ENCODE data around the gene SLC12A7. TPM values are rescaled to one million over a fixed set of nuclear protein-coding genes. Genes with fewer than 3 reads are reported as not detected.

Gene SLC12A7
- total RNA-seq, 6 experiments from 2014 or later, result 38.9 to 65.2 (median 53.3) TPM

- ATAC-seq (no peak), DNase-seq (peak in 2 of 3 donors; percentile 16 to 40)
- no peak for TF ChIP-seq POLR2A (IDR thresholded peaks at IDR 0.05)
- no peak for TF ChIP-seq CTCF (IDR thresholded peaks at IDR 0.05)
- Histone ChIP-seq H3K9me3 (no peaks in the 10 kb centered on the region), H3K36me3 (no peaks in the 10 kb centered on the region), H3K27ac (no peak overlapping the region), H3K4me1 (no peaks in the 10 kb centered on the region), H3K4me3 (no peak overlapping the region), H3K27me3 (no peaks in the 10 kb centered on the region)
- WGBS (ENCODE audit: insufficient coverage, low coverage, low lambda C conversion rate, missing lambda C conversion rate), result 100% methylated on average over 1 of the region's 17 CpGs
- intact Hi-C loops (cut with DNase I), result no loop called here
Observed at GRCh38 chr5:1034421-1034905, 77.4 kb downstream of the SLC12A7 start.

- Histone ChIP-seq H3K27ac (no peak overlapping the region), H3K4me3 (no peak overlapping the region), H3K36me3 (no peaks in the 10 kb centered on the region), H3K27me3 (no peaks in the 10 kb centered on the region), H3K9me3 (no peaks in the 10 kb centered on the region), H3K4me1 (no peaks in the 10 kb centered on the region)
- no peak for ATAC-seq
- intact Hi-C loops (cut with DNase I), result no loop called here
- DNase-seq, result peak in 1 of 3 donors; percentile 10
- no peak for TF ChIP-seq POLR2A (IDR thresholded peaks at IDR 0.05)
- no CpG with 5 or more reads among the region's 29 CpGs for WGBS (ENCODE audit: insufficient coverage, low coverage, low lambda C conversion rate, missing lambda C conversion rate)
Observed at GRCh38 chr5:1033606-1034420, 78.0 kb downstream of the SLC12A7 start.

- no peaks in the 10 kb centered on the region for H3K4me1 ChIP-seq
- H3K27ac ChIP-seq, result no peak overlapping the region
- intact Hi-C loops (cut with DNase I), result no loop called here
- ATAC-seq, result no peak
- 100% methylated on average over 3 of the region's 26 CpGs for WGBS (ENCODE audit: insufficient coverage, low coverage, low lambda C conversion rate, missing lambda C conversion rate)
- DNase-seq, result peak in 1 of 3 donors; percentile 13
- no peak for TF ChIP-seq POLR2A (IDR thresholded peaks at IDR 0.05)
- TF ChIP-seq CTCF (IDR thresholded peaks at IDR 0.05), result no peak
- no peak overlapping the region for H3K4me3 ChIP-seq
- H3K9me3 ChIP-seq, result no peaks in the 10 kb centered on the region
- H3K36me3 ChIP-seq, result no peaks in the 10 kb centered on the region
- H3K27me3 ChIP-seq, result no peaks in the 10 kb centered on the region
Observed at GRCh38 chr5:1033178-1033577, 78.7 kb downstream of the SLC12A7 start.

GRCh38 chr5:1032551-1033027 lies 79.3 kb downstream of the SLC12A7 start:
- WGBS (ENCODE audit: insufficient coverage, low coverage, low lambda C conversion rate, missing lambda C conversion rate), result 60% methylated on average over 1 of the region's 14 CpGs
- Histone ChIP-seq H3K36me3 (no peaks in the 10 kb centered on the region), H3K27ac (no peak overlapping the region), H3K27me3 (no peaks in the 10 kb centered on the region), H3K4me3 (no peak overlapping the region), H3K9me3 (no peaks in the 10 kb centered on the region), H3K4me1 (no peaks in the 10 kb centered on the region)
- ATAC-seq (no peak), DNase-seq (peak in 1 of 3 donors; percentile 4)
- intact Hi-C loops (cut with DNase I), result no loop called here
- TF ChIP-seq CTCF (IDR thresholded peaks at IDR 0.05) (no peak), POLR2A (IDR thresholded peaks at IDR 0.05) (no peak)

- H3K9me3 ChIP-seq, result no peaks in the 10 kb centered on the region
- intact Hi-C loops (cut with DNase I), result no loop called here
- DNase-seq (peak in 2 of 3 donors; percentile 7 to 46), ATAC-seq (no peak)
- H3K27ac ChIP-seq, result no peak overlapping the region
- H3K4me1 ChIP-seq, result no peaks in the 10 kb centered on the region
- no peaks in the 10 kb centered on the region for H3K36me3 ChIP-seq
- TF ChIP-seq POLR2A (IDR thresholded peaks at IDR 0.05), result no peak
- TF ChIP-seq CTCF (IDR thresholded peaks at IDR 0.05), result no peak
- 80% methylated on average over 5 of the region's 16 CpGs for WGBS (ENCODE audit: insufficient coverage, low coverage, low lambda C conversion rate, missing lambda C conversion rate)
- no peak overlapping the region for H3K4me3 ChIP-seq
- H3K27me3 ChIP-seq, result no peaks in the 10 kb centered on the region
Observed at GRCh38 chr5:1032011-1032410, 79.9 kb downstream of the SLC12A7 start.

Measured in right lobe of liver (tissue), 6 donors.